Smooth muscle cell (in vitro differentiated cells): ENCODE measurements around the gene CLMP. TPM values are rescaled to one million over a fixed set of nuclear protein-coding genes. Genes with fewer than 3 reads are reported as not detected.

ENCODE experiments used
- DNase-seq: peaks from one replicate; lab custom pipeline; 2025; ENCODE audit not compliant: unreplicated experiment; lab: John Stamatoyannopoulos, UW
- H2AFZ ChIP-seq: fragments of 200-600 bp; sonication (generic); 2 replicates; pipeline ENCODE4 v1.6.0; 2016; ENCODE audit warnings: antibody characterized with exemption, low read depth, mild to moderate bottlenecking
- H3F3A ChIP-seq: fragments of 200-600 bp; sonication (generic); 2 replicates; pipeline ENCODE4 v1.6.0; 2017; ENCODE audit warnings: antibody characterized with exemption, low read depth
- H3K27ac ChIP-seq: fragments of 200-600 bp; sonication (generic); 2 replicates; pipeline ENCODE4 v1.5.1; 2016; ENCODE audit warnings: low read depth, mild to moderate bottlenecking
- H3K27me3 ChIP-seq: fragments of 200-600 bp; sonication (generic); 2 replicates; pipeline ENCODE4 v1.6.1; 2016; ENCODE audit warnings: low read depth, mild to moderate bottlenecking
- H3K36me3 ChIP-seq: fragments of 200-600 bp; sonication (generic); 2 replicates; pipeline ENCODE4 v1.5.1; 2016; ENCODE audit warnings: low read depth
- H3K4me1 ChIP-seq: fragments of 200-600 bp; sonication (generic); 2 replicates; pipeline ENCODE4 v1.5.1; 2016; ENCODE audit warnings: low read depth
- H3K4me2 ChIP-seq: fragments of 200-600 bp; sonication (generic); 2 replicates; pipeline ENCODE4 v1.6.0; 2016; ENCODE audit warnings: mild to moderate bottlenecking
- H3K4me3 ChIP-seq: fragments of 200-600 bp; sonication (generic); 2 replicates; pipeline ENCODE4 v1.5.1; 2016; ENCODE audit warnings: mild to moderate bottlenecking
- H3K79me2 ChIP-seq: fragments of 200-600 bp; sonication (generic); 2 replicates; pipeline ENCODE4 v1.6.0; 2016; ENCODE audit warnings: low read depth, mild to moderate bottlenecking
- H3K9ac ChIP-seq: fragments of 200-600 bp; sonication (generic); 2 replicates; pipeline ENCODE4 v1.6.0; 2016; ENCODE audit warnings: low read depth
- H3K9me3 ChIP-seq: fragments of 200-600 bp; sonication (generic); replicated peaks from 2 replicates; pipeline ENCODE4 v1.5.1; 2016; ENCODE audit warnings: low read depth
- H4K20me1 ChIP-seq: fragments of 200-600 bp; sonication (generic); 2 replicates; pipeline ENCODE4 v1.6.0; 2016; ENCODE audit warnings: low read depth
- WGBS: methylation state at CpG from one replicate; pipeline ENCODE4 v1.1.7; 2016; ENCODE audit warnings: low lambda C conversion rate; 5-methylcytosine and 5-hydroxymethylcytosine counted together
- polyA plus RNA-seq: library from polyadenylated mRNA; unstranded; fragments of >200 nt; fragmentation: Nextera tagmentation; extraction: Ambion mirVana; gene quantifications from 2 replicates; pipeline ENCODE4 v1.2.1, GENCODE V29; 2016
- total RNA-seq: library from RNA; depleted of rRNA; stranded (reverse); fragments of >200 nt; gene quantifications from 2 replicates; pipeline ENCODE4 v1.2.3, GENCODE V29; 2014
- TF ChIP-seq, protein P1 (sequence below): fragments of 200-600 bp; sonication (generic); IDR thresholded peaks from 2 replicates; pipeline ENCODE4 v1.5.1; 2017; ENCODE audit warnings: borderline replicate concordance, mild to moderate bottlenecking, antibody characterized with exemption; ENCODE audit not compliant: insufficient read depth, poor library complexity, severe bottlenecking

Gene CLMP
- total and polyA plus RNA-seq, 2 experiments from 2014 or later: 74.0 to 176 TPM

DNA sequence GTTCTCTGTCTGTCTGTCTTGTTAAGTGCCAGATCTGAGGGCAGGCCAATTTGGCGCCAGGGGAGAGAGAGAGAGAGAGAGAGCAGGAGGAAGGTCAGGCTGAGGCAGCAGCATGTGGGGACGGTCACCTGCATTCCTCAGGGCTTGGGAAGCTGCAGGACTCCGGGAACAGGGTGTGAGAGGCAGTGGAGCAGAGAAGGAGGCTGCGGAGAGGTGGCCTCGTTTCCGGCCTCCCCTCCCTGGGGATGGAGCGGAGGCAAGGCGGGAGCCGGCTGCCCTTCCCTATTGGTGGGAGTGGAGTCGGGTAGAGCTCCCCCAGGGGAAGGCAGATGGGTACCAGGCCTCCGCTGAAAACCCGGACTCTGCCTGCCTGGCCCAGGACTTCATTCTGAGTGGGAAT is 9.7 kb downstream of the CLMP start:
- H3K4me3 ChIP-seq: no peak overlapping the region
- no peak overlapping the region for H3K4me2 ChIP-seq
- H3K9me3 ChIP-seq: no peaks in the 10 kb centered on the region
- H4K20me1 ChIP-seq: no peaks in the 10 kb centered on the region
- TF ChIP-seq, protein P1, sequence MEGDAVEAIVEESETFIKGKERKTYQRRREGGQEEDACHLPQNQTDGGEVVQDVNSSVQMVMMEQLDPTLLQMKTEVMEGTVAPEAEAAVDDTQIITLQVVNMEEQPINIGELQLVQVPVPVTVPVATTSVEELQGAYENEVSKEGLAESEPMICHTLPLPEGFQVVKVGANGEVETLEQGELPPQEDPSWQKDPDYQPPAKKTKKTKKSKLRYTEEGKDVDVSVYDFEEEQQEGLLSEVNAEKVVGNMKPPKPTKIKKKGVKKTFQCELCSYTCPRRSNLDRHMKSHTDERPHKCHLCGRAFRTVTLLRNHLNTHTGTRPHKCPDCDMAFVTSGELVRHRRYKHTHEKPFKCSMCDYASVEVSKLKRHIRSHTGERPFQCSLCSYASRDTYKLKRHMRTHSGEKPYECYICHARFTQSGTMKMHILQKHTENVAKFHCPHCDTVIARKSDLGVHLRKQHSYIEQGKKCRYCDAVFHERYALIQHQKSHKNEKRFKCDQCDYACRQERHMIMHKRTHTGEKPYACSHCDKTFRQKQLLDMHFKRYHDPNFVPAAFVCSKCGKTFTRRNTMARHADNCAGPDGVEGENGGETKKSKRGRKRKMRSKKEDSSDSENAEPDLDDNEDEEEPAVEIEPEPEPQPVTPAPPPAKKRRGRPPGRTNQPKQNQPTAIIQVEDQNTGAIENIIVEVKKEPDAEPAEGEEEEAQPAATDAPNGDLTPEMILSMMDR: no peak
- H3K4me1 ChIP-seq: peaks cover 23% of the 10 kb centered on the region
- 73% methylated on average over 12 of the region's 12 CpGs for WGBS
- peaks cover 83% of the 10 kb centered on the region for H3K79me2 ChIP-seq
- peaks cover 20% of the 10 kb centered on the region for H3F3A ChIP-seq
- H3K27me3 ChIP-seq: no peaks in the 10 kb centered on the region
- DNase-seq: no peak
- H2AFZ ChIP-seq: no peak overlapping the region
- H3K27ac ChIP-seq: no peak overlapping the region
- no peak overlapping the region for H3K9ac ChIP-seq
- H3K36me3 ChIP-seq: no peaks in the 10 kb centered on the region

DNA sequence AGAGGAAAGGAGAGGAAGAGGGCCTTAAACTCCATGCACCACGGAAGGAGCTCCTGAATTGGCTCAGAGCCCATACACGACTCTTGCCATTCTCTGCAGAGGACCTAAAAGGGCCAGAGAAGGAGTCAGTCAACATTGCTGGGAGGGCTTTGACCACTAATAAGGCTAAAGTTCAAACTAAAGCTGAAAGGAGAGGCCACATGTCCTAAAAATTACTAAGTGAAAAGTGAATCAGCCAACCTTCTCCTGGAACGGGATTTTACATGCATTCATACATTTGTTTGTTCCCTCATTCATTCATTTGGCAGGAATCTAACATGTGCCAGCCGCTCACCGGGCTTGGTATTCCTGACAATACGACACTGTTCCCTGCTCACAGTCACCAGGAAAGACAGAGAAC is 10.5 kb downstream of the CLMP start:
- Histone ChIP-seq H3K36me3 (no peaks in the 10 kb centered on the region), H3K27ac (no peak overlapping the region), H3K27me3 (no peaks in the 10 kb centered on the region), H3K79me2 (peaks cover 82% of the 10 kb centered on the region), H4K20me1 (no peaks in the 10 kb centered on the region), H3F3A (peaks cover 14% of the 10 kb centered on the region), H3K4me3 (no peak overlapping the region), H2AFZ (no peak overlapping the region), H3K9me3 (no peaks in the 10 kb centered on the region), H3K4me1 (peaks cover 23% of the 10 kb centered on the region), H3K9ac (no peak overlapping the region), H3K4me2 (no peak overlapping the region)
- DNase-seq: no peak
- TF ChIP-seq, protein P1: no peak
- 83% methylated on average over 6 of the region's 6 CpGs for WGBS

DNA sequence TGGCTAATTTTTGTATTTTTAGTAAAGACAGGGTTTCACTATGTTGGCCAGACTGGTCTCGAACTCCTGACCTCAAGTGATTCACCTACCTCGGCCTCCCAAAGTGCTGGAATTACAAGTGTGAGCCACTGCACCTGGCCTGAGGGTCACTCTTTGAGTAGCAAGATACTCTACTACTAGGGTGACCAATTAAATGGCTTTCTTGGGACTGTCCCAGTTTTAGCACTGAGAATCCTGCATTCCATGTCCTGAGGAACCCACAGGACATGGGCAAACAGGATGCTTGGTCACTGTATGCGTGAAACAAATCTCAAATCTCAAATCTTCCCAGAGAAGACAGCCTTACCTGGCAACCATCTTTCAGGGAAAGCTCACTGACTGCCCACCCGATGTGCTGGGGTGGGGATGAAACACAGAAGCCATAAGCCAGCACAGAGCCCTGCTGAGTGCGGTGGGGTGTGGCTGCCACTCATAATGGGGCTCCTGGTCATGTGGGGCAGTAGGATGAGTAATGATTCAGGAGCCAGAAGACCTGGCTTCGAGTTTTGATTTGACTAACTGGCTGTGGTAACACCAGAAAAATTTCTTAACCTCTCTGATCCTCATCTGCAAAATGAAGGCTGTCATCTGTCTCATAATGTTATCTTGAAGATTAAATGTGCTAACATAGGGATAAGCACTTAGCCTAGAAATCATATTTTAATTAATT is 11.5 kb downstream of the CLMP start:
- WGBS: 88% methylated on average over 6 of the region's 6 CpGs
- H3K4me1 ChIP-seq: peaks cover 16% of the 10 kb centered on the region
- no peak overlapping the region for H3K9ac ChIP-seq
- no peak overlapping the region for H3K4me2 ChIP-seq
- no peaks in the 10 kb centered on the region for H3K27me3 ChIP-seq
- peaks cover 7% of the 10 kb centered on the region for H3F3A ChIP-seq
- TF ChIP-seq, protein P1: no peak
- H3K36me3 ChIP-seq: no peaks in the 10 kb centered on the region
- DNase-seq: no peak
- H3K79me2 ChIP-seq: peaks cover 89% of the 10 kb centered on the region
- no peaks in the 10 kb centered on the region for H3K9me3 ChIP-seq
- no peaks in the 10 kb centered on the region for H4K20me1 ChIP-seq
- H3K4me3 ChIP-seq: no peak overlapping the region
- no peak overlapping the region for H2AFZ ChIP-seq
- no peak overlapping the region for H3K27ac ChIP-seq
